Uterus (tissue), 4 donors: ENCODE data around the gene ERH. TPM values are rescaled to one million over a fixed set of nuclear protein-coding genes. Genes with fewer than 3 reads are reported as not detected.

Experiments
- DNase-seq, 2 donors: peaks; one replicate each; pipeline ENCODE4 v3.0.0-alpha.2; 2019 to 2020
- H3K27ac ChIP-seq, 2 donors: fragments of 200-600 bp; sonication (generic); 1 replicate in 1 of 2; 2 replicates in 1 of 2; pipeline ENCODE4 v1.5.1; 2016 to 2018
- H3K27me3 ChIP-seq, 2 donors: fragments of 200-600 bp; sonication (generic); one replicate each; pipeline ENCODE4 v1.5.1; 2018 to 2019; ENCODE audit warnings: control low read depth in 1 of 2
- H3K36me3 ChIP-seq, 2 donors: fragments of 200-600 bp; sonication (generic); one replicate each; pipeline ENCODE4 v1.5.1; 2019; ENCODE audit warnings: control low read depth in 1 of 2
- H3K4me1 ChIP-seq, 2 donors: fragments of 200-600 bp; sonication (generic); one replicate each; pipeline ENCODE4 v1.5.1; 2018 to 2019; ENCODE audit warnings: control low read depth in 1 of 2
- H3K4me3 ChIP-seq, 2 donors: fragments of 200-600 bp; sonication (generic); 1 replicate in 1 of 2; 2 replicates in 1 of 2; pipeline ENCODE4 v1.5.1; 2018 to 2019; ENCODE audit warnings: mild to moderate bottlenecking in 1 of 2
- H3K9me3 ChIP-seq, 2 donors: fragments of 200-600 bp; sonication (generic); one replicate each; pipeline ENCODE4 v1.5.1; 2019; ENCODE audit warnings: control low read depth in 1 of 2
- POLR2A ChIP-seq, 2 donors: fragments of 450-650 bp; IDR thresholded peaks; one replicate each; pipeline ENCODE4 v1.6.1; 2016; ENCODE audit warnings: antibody characterized with exemption in 2 of 2, mild to moderate bottlenecking in 1 of 2, moderate library complexity in 1 of 2
- intact Hi-C: fragments of 100-400 bp; cut with DNase I; formaldehyde crosslinking; loops from one replicate; pipeline ENCODE4 v1.15.1; 2023; ENCODE audit warnings: low total_unique reads
- total RNA-seq, 4 donors: library from RNA; depleted of rRNA in 3 of 4; stranded (reverse); fragments of >200 nt in 3 of 4; gene quantifications; one replicate each; pipeline versions ENCODE4 v1.1.0 to v1.2.4, GENCODE V29; 2014 to 2023
- TF ChIP-seq, protein P1 (sequence below), 4 experiments: fragments of 200-600 bp in 2 of 4; fragments of 450-650 bp in 2 of 4; sonication (generic) in 2 of 4; IDR thresholded peaks; one replicate each; pipeline ENCODE4 v1.5.1; 2016 to 2019; ENCODE audit warnings: antibody characterized with exemption in 4 of 4, mild to moderate bottlenecking in 2 of 4, moderate library complexity in 1 of 4
- donor health status: DM: yes; HTN: yes; CAD: no.

ERH gene
- total RNA-seq, 4 donors from 2014 or later: 8.7 to 226 (median 149) TPM

DNA sequence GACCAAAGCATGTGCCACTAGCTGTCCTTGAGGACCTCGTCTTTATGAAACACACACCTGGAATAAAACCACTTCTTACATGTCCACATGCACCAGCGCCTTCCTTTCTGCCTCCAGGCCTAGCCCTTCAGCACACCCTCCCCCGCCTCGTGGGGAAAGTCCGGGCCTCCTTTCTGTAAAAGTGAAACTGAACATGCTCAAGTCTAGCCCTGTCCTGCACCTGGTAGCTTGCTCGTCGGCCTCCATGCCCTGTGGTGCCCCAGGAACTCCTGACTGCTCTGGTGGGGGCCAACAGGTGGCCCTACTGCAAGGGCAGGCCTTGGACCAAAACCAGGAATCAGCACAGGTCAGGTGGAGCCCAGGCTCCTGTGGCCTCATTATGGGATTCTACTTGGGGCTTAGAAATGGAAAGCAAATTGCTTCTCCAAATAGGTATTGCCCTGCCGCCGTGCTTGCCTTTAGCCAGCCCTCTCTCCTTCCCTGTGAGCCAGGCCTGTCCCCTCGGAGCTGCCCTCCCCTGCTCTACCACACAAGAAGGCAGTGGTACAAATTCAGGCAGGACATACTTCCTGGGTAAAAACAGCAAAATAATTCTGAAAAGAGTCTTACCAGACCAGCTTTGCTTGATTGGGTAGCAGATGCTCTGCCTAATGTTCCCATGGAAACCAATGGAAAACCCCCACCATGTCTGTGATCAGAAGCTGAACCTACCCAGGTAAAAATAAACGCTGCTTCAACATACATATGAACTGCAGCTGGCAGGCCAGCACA, 43.5 kb downstream of the ERH start:
- Histone ChIP-seq H3K36me3 (no peaks in the 10 kb centered on the region), H3K4me3 (no peak overlapping the region), H3K27me3 (no peaks in the 10 kb centered on the region), H3K9me3 (no peaks in the 10 kb centered on the region), H3K27ac (peak overlapping the region; percentile 49 to 78), H3K4me1 (peaks cover 0 to 4% of the 10 kb centered on the region in 2 donors)
- intact Hi-C loops: no loop called here
- no peak for DNase-seq
- TF ChIP-seq, protein P1, sequence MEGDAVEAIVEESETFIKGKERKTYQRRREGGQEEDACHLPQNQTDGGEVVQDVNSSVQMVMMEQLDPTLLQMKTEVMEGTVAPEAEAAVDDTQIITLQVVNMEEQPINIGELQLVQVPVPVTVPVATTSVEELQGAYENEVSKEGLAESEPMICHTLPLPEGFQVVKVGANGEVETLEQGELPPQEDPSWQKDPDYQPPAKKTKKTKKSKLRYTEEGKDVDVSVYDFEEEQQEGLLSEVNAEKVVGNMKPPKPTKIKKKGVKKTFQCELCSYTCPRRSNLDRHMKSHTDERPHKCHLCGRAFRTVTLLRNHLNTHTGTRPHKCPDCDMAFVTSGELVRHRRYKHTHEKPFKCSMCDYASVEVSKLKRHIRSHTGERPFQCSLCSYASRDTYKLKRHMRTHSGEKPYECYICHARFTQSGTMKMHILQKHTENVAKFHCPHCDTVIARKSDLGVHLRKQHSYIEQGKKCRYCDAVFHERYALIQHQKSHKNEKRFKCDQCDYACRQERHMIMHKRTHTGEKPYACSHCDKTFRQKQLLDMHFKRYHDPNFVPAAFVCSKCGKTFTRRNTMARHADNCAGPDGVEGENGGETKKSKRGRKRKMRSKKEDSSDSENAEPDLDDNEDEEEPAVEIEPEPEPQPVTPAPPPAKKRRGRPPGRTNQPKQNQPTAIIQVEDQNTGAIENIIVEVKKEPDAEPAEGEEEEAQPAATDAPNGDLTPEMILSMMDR (IDR thresholded peaks at IDR 0.05): no peak
- TF ChIP-seq POLR2A (IDR thresholded peaks at IDR 0.05): no peak

DNA sequence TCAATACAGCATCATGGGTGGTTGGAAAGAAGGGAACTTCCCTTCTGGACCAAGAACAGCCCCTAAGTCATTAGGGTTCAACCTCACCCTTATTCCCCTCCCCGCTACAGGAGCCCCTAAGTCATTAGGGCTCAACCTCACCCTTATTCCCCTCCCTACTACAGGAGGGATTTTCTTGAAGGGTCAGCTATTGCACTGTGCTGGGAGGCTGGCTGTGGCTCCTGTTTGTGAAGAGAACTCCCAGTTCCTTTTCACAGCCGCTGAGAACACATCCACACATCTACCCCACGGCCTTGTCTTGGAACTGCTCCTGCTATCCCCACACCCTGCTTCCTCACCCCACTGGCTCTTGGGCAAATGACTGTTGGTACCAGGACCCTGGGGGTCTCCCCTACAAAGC, 44.9 kb downstream of the ERH start:
- no peaks in the 10 kb centered on the region for H3K36me3 ChIP-seq
- TF ChIP-seq, protein P1 (IDR thresholded peaks at IDR 0.05): no peak
- no peak for TF ChIP-seq POLR2A (IDR thresholded peaks at IDR 0.05)
- H3K27me3 ChIP-seq: no peaks in the 10 kb centered on the region
- H3K4me3 ChIP-seq: no peak overlapping the region
- peaks cover 0 to 4% of the 10 kb centered on the region in 2 donors for H3K4me1 ChIP-seq
- intact Hi-C loops: no loop called here
- no peak for DNase-seq
- no peak overlapping the region for H3K27ac ChIP-seq
- H3K9me3 ChIP-seq: no peaks in the 10 kb centered on the region

DNA sequence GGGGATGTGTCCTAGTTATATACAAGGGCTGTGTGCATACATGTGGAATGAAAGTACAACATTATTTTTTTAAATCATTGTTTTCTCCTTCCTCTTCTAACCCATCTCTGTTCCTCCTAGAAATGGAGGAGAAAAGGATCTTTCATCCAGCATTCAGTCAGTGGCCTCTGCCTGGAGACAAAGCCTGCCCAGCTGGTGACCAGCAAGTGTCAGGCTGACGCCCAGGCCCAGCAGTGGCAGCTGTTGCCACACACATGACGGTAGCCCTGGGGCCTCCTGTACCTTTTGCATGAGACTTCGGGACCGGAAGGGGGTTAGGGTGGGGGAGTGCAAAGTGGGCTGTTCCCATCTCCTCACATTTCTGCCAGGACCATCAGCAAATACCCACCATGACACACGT, 46.2 kb downstream of the ERH start:
- no peak overlapping the region for H3K27ac ChIP-seq
- TF ChIP-seq POLR2A (IDR thresholded peaks at IDR 0.05): no peak
- TF ChIP-seq, protein P1 (IDR thresholded peaks at IDR 0.05): no peak
- DNase-seq: no peak
- no peaks in the 10 kb centered on the region for H3K27me3 ChIP-seq
- no peak overlapping the region for H3K4me3 ChIP-seq
- no peaks in the 10 kb centered on the region for H3K36me3 ChIP-seq
- intact Hi-C loops: no loop called here
- H3K9me3 ChIP-seq: no peaks in the 10 kb centered on the region
- H3K4me1 ChIP-seq: peaks cover 0 to 4% of the 10 kb centered on the region in 2 donors

DNA sequence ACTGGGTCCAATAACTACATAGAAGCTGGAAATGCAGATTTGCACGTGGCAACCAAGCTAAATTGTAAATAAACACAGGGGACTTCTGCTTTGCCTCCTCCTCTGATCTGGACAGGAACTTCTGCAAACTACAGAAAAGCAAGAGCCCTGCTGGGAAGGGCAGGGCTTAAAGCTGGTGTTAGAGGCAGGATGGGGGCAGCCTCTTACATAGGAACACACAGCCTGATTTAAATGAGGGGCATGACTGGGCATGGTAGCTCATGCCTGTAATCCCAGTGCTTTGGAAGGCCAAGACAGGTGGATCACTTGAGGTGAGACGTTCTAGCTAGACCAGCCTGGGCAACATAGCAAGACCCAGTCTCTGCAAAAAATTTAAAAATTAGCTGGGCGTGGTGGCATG, 46.7 kb downstream of the ERH start:
- DNase-seq: no peak
- no peaks in the 10 kb centered on the region for H3K36me3 ChIP-seq
- H3K4me3 ChIP-seq: no peak overlapping the region
- intact Hi-C loops: no loop called here
- H3K4me1 ChIP-seq: peaks cover 0 to 4% of the 10 kb centered on the region in 2 donors
- H3K9me3 ChIP-seq: no peaks in the 10 kb centered on the region
- TF ChIP-seq POLR2A (IDR thresholded peaks at IDR 0.05): no peak
- TF ChIP-seq, protein P1 (IDR thresholded peaks at IDR 0.05): no peak
- no peaks in the 10 kb centered on the region for H3K27me3 ChIP-seq
- H3K27ac ChIP-seq: no peak overlapping the region

DNA sequence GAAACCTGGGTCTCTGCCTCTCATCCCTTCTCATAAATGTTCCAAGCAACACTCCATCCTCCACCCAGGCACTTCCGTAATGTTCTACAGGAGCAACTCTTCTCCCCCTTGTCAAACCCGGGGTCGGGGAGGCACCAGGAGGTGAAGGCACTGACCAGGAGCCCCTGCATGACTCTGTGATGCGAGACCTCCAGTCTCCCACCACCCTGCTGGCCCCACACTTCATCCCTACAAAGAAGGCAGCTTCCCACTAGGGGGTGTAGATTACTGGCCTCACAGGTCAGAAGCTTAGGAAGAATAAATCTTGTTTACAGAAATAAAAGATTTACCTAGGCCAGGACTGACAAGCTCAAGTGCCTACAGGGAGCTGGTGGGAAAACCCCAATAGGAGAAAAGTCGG, 47.2 kb downstream of the ERH start:
- Histone ChIP-seq H3K4me3 (no peak overlapping the region), H3K36me3 (no peaks in the 10 kb centered on the region), H3K4me1 (peaks cover 0 to 4% of the 10 kb centered on the region in 2 donors), H3K27me3 (no peaks in the 10 kb centered on the region), H3K9me3 (no peaks in the 10 kb centered on the region), H3K27ac (no peak overlapping the region)
- DNase-seq: no peak
- intact Hi-C loops: no loop called here
- no peak for TF ChIP-seq POLR2A (IDR thresholded peaks at IDR 0.05)
- TF ChIP-seq, protein P1 (IDR thresholded peaks at IDR 0.05): no peak
